Osteoblast (primary cell): ENCODE data around the gene PDCL3. TPM values are rescaled to one million over a fixed set of nuclear protein-coding genes. Genes with fewer than 3 reads are reported as not detected.

Experiments
- DNase-seq: peaks from one replicate; pipeline ENCODE4 v3.0.0; 2011; ENCODE audit warnings: low spot score, mixed read lengths; ENCODE audit not compliant: insufficient read length; ENCODE audit errors: missing footprints
- H2AFZ ChIP-seq: 2 replicates; pipeline ENCODE4 v1.6.0; 2011; ENCODE audit warnings: mild to moderate bottlenecking, low read length
- H3K27ac ChIP-seq: 2 replicates; pipeline ENCODE4 v1.5.1; 2011; ENCODE audit warnings: mild to moderate bottlenecking, low read depth, low read length, moderate library complexity
- H3K27me3 ChIP-seq: 2 replicates; pipeline ENCODE4 v1.6.0; 2012; ENCODE audit warnings: mild to moderate bottlenecking, control low read depth, inconsistent platforms, low read length, moderate library complexity; ENCODE audit not compliant: insufficient read depth
- H3K36me3 ChIP-seq: 2 replicates; pipeline ENCODE4 v1.5.1; 2011; ENCODE audit warnings: mild to moderate bottlenecking, low read length, control low read depth, moderate library complexity; ENCODE audit not compliant: insufficient read depth
- H3K4me1 ChIP-seq: 2 replicates; pipeline ENCODE4 v1.5.1; 2011; ENCODE audit warnings: mild to moderate bottlenecking, low read length, control low read depth, moderate library complexity; ENCODE audit not compliant: insufficient read depth
- H3K4me2 ChIP-seq: 2 replicates; pipeline ENCODE4 v1.6.0; 2011; ENCODE audit warnings: mild to moderate bottlenecking, low read length; ENCODE audit not compliant: insufficient read depth
- H3K4me3 ChIP-seq: fragments of 200-600 bp; sonication (generic); 3 replicates; pipeline ENCODE4 v1.5.1; 2012; ENCODE audit warnings: mild to moderate bottlenecking, low read length, inconsistent platforms; ENCODE audit not compliant: insufficient read depth
- H3K79me2 ChIP-seq: 2 replicates; pipeline ENCODE4 v1.6.0; 2012; ENCODE audit warnings: mild to moderate bottlenecking, low read length, control low read depth, inconsistent platforms; ENCODE audit not compliant: insufficient read depth
- H3K9me3 ChIP-seq: 2 replicates; pipeline ENCODE4 v1.5.1; 2011; ENCODE audit warnings: low read depth, low read length, control low read depth
- H4K20me1 ChIP-seq: 2 replicates; pipeline ENCODE4 v1.6.0; 2012; ENCODE audit warnings: mild to moderate bottlenecking, low read length, control low read depth; ENCODE audit not compliant: insufficient read depth
- total RNA-seq: library from RNA; depleted of rRNA; stranded (reverse); fragments of >200 nt; gene quantifications from 2 replicates; pipeline ENCODE4 v1.2.3, GENCODE V29; 2012
- TF ChIP-seq, protein P1 (sequence below): IDR thresholded peaks from 2 replicates; pipeline ENCODE4 v1.5.1; 2011; ENCODE audit warnings: mild to moderate bottlenecking, low read depth, low read length, moderate library complexity; ENCODE audit errors: extremely low read depth

Gene PDCL3
- total RNA-seq, 1 donor: 12.3 TPM

DNA sequence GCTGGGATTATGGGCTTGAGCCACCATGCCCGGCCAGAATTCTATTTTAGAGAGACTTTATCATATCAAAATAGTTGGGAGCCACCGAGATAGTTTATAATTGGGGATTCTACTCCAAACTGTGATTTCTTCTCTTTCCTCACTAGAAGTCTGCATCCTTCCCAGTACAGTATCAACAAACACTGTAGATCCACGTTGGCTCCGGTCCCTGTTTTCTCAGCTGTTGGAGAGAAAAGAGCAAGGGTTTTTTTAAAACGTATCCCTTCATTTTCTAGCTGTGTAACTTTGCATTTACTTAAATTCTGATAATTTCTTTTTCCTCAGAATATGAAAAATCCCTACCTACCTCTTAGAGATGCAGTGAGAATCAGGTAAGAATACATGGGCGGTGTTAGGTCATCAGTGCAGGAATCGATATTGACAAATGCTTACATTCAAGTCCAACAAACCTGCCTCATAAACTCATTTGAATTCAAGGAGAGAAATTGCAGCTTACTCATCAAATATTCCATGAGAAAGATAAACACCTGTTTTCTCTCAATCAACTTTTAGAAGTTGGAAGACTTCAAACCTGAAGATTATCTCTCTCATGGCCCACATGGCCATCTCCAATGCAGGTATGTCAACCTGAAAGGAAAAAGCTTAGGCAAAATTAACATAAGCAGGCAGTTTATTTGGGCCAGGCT lies 17.7 kb upstream of the PDCL3 start:
- Histone ChIP-seq H3K36me3 (no peaks in the 10 kb centered on the region), H4K20me1 (no peaks in the 10 kb centered on the region), H3K4me1 (no peaks in the 10 kb centered on the region)

DNA sequence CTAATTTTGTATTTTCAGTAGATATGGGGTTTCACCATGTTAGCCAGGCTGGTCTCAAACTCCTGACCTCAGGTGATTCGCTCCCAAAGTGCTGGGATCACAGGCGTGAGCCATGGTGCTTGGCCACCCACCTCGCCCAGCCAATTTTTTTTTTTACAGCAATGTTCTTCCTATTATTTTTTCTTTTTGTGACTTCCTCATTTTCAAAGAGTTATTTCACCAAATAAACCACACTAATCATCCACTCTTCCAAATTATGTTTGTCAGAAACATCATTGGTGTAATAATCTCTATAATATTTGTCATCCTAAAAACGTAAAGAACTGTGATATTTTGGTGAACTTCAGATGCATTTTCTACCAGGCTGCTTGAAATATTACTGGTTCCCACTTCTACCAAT lies 16.3 kb upstream of the PDCL3 start:
- TF ChIP-seq, protein P1, sequence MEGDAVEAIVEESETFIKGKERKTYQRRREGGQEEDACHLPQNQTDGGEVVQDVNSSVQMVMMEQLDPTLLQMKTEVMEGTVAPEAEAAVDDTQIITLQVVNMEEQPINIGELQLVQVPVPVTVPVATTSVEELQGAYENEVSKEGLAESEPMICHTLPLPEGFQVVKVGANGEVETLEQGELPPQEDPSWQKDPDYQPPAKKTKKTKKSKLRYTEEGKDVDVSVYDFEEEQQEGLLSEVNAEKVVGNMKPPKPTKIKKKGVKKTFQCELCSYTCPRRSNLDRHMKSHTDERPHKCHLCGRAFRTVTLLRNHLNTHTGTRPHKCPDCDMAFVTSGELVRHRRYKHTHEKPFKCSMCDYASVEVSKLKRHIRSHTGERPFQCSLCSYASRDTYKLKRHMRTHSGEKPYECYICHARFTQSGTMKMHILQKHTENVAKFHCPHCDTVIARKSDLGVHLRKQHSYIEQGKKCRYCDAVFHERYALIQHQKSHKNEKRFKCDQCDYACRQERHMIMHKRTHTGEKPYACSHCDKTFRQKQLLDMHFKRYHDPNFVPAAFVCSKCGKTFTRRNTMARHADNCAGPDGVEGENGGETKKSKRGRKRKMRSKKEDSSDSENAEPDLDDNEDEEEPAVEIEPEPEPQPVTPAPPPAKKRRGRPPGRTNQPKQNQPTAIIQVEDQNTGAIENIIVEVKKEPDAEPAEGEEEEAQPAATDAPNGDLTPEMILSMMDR: no peak
- Histone ChIP-seq H4K20me1 (no peaks in the 10 kb centered on the region), H3K4me1 (no peaks in the 10 kb centered on the region), H3K27me3 (no peaks in the 10 kb centered on the region), H3K9me3 (no peaks in the 10 kb centered on the region), H2AFZ (no peak overlapping the region), H3K79me2 (no peaks in the 10 kb centered on the region), H3K36me3 (no peaks in the 10 kb centered on the region), H3K4me2 (no peak overlapping the region), H3K27ac (no peak overlapping the region), H3K4me3 (no peak overlapping the region)
- DNase-seq: no peak

More for the DNA sequence above, 17.7 kb upstream of the PDCL3 start:
- Histone ChIP-seq H3K27me3 (no peaks in the 10 kb centered on the region), H2AFZ (no peak overlapping the region), H3K79me2 (no peaks in the 10 kb centered on the region), H3K27ac (no peak overlapping the region), H3K4me3 (no peak overlapping the region), H3K4me2 (no peak overlapping the region), H3K9me3 (no peaks in the 10 kb centered on the region)
- peak; percentile 21 for DNase-seq
- TF ChIP-seq, protein P1: no peak

DNA sequence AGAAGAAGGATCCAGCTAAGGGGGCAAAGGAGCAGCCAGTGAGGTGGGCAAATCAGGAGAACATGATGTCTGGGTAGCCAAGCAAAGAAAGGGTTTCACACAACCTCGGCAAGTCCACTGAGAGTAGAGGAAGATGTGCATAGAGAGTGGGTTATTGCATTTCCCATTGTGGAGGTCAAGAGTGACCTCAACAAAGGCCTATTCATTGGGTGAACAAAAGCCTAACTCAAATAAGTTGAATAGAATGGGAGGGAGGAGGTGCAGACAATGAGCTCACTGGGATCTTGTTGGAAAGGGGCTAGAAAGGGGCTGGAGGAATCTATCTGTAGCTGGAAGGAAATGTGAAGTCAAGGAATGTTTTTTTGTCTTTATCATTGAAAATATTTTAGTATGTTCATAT lies 14.0 kb upstream of the PDCL3 start:
- TF ChIP-seq, protein P1: no peak
- DNase-seq: no peak

DNA sequence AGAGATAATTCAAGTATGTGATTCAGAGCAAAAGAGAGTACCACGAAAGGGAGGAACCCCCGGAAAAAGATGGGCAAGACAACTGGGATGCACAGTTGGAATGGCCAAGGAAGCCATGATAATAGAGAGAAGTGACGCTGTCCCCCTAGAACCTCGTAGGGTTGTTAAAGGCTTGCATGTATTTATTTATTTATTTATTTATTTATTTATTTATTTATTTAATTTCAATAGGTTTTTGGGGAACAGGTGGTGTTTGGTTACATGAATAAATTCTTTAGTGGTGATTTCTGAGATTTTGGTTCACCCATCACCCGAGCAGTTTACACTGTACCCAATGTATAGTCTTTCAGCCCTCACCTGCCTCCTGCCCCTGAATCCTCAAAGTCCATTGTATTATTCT lies 11.5 kb upstream of the PDCL3 start:
- Histone ChIP-seq H3K79me2 (no peaks in the 10 kb centered on the region), H3K36me3 (no peaks in the 10 kb centered on the region), H3K27ac (no peak overlapping the region), H3K4me1 (no peaks in the 10 kb centered on the region), H3K9me3 (no peaks in the 10 kb centered on the region), H4K20me1 (no peaks in the 10 kb centered on the region), H3K4me2 (no peak overlapping the region), H2AFZ (no peak overlapping the region), H3K4me3 (no peak overlapping the region), H3K27me3 (no peaks in the 10 kb centered on the region)
- no peak for DNase-seq
- TF ChIP-seq, protein P1: no peak

More for the DNA sequence above, 14.0 kb upstream of the PDCL3 start:
- Histone ChIP-seq H3K9me3 (no peaks in the 10 kb centered on the region), H2AFZ (no peak overlapping the region), H3K79me2 (no peaks in the 10 kb centered on the region), H3K36me3 (no peaks in the 10 kb centered on the region), H3K4me3 (no peak overlapping the region), H4K20me1 (no peaks in the 10 kb centered on the region), H3K4me1 (no peaks in the 10 kb centered on the region), H3K27me3 (no peaks in the 10 kb centered on the region), H3K4me2 (no peak overlapping the region), H3K27ac (no peak overlapping the region)
